Occipital lobe (tissue), 2 donors: ENCODE measurements around the gene PPP2R3B. TPM values are rescaled to one million over a fixed set of nuclear protein-coding genes. Genes with fewer than 3 reads are reported as not detected.
"Not testable (repeated sequence)": the region's sequence is repeated elsewhere in the genome, so short reads cannot be mapped to it uniquely, and the experiment has no call there.

Experiments
- DNase-seq: peaks from one replicate; lab custom pipeline; 2025; lab: John Stamatoyannopoulos, UW
- total RNA-seq: library from RNA; depleted of rRNA; stranded (reverse); fragments of >200 nt; gene quantifications from one replicate; pipeline ENCODE4 v1.2.3, GENCODE V29; 2014

The PPP2R3B gene
- 15.4 TPM for total RNA-seq

GRCh38 chrX:386768-387575 is at the start of gene PPP2R3B:
Gene PPP2R3B, minus strand, starts transcription at chrX:386907. Its CDS starts 216 bp downstream, at chrX:386691.
- no peak for DNase-seq

DNA sequence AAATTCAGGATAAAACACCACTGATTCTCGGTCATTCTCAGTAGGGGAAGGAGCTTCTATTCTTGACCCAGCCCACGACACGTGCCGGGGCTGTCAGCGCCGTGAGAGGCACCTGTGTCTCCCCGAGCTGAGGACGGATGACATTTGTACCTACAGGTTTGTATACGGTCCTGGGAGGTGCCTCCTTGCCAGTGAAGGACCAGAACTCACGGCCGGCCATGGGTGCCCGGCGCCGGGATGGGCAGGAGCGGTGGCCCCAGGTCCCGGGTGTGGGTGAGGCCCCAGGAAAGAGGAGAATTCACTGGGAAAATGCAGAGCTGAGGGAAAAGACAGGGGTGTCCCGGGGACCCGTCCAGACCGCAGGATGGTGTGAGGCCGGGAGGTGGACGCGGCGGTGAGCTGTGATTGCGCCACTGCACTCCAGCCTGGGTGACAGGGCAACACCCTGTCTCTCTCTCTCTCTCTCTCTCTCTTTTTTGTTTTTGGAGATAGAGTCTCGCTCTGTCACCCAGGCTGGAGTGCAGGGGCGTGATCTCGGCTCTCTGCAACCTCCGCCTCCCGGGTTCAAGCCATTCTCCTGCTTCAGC is 48.9 kb upstream of the PPP2R3B start:
- DNase-seq: no peak

DNA sequence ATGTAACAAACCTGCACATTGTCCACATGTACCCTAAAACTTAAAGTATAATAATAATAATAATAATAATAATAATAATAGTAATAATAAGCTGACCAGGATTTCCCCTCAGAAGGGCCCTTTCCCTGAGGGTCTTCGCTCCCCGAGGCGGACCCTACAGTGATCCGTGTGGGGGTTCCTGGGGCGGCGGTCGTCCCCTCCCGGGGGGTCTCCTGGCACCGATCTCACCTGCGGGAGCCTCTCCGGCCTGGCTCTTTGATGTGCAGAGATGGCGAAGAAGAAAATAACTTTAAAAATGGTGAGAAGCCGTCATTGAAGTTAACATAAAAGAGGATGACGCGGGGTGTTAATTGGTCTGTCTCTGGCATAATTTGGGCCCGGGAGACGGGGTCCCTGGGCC is 48.2 kb upstream of the PPP2R3B start:
- no peak for DNase-seq

DNA sequence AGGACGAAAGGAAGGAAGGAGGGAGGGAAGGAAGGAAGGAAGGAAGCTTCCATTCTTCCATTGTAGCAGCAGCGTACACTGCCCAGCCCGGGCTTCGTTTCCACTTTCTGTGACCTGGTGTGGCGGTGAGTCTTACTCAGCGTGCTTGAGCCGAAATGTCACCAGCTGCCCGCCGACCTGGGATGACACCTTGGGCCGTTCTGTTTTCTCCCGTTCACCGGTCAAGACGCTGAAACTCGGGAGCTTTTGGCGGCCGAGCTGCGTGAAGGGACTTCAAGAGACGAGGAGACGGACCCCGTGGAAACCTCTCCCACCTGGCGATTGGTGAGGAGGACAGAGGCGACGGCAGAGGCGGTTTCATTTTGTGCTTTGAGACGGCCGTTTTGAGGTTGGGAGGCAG is 47.1 kb upstream of the PPP2R3B start:
- no peak for DNase-seq

GRCh38 chrX:432666-433065 is 46.0 kb upstream of the PPP2R3B start:
- not testable (repeated sequence) for DNase-seq

GRCh38 chrX:431492-432111 is 44.9 kb upstream of the PPP2R3B start:
- no peak for DNase-seq

GRCh38 chrX:431056-431455 is 44.3 kb upstream of the PPP2R3B start:
- no peak for DNase-seq

DNA sequence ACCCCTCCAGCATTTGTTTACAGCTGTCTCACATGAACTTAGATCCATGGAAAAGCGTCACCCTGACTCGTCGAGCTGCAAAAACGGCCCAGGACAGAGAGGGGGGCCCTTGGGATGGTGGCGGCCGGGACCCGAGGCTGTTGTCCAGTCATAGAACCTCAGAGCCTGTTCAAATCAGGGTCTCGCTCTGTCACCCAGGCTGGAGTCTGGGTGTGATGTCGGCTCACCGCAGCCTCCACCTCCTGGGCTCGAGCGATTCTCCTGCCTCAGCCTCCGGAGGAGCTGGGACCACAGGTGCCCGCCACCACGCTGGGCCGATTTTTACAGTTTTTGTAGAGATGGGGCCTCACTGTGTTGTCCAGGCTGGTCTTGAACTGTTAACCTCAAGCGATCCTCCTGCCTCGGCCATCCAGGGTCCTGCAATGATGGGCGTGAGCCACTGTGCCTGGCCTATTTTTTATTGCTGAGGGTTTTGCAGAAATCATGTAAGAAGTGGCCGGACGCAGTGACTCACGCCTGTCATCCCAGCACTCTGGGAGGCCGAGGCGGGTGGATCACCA is 42.6 kb upstream of the PPP2R3B start:
- DNase-seq: no peak

GRCh38 chrX:427812-428725 is 41.4 kb upstream of the PPP2R3B start:
- DNase-seq: no peak

DNA sequence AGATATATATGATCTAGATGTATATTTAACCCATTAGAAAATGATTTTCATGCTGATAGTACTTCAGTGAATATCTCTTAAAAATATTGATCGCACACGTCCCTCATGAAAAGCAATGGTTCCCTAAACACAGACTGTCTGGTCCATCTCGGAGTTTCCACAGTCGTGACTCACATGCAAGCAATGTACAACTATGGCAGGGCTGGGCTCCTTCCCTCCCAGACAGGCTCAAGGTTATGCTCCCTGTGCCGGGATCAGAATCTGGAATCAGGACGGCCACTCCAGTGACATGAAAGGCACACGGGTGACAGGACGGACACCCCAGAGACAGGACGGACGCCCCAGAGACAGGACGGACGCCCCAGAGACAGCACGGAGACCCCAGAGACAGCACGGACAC is 40.2 kb upstream of the PPP2R3B start:
- no peak for DNase-seq

GRCh38 chrX:425056-425455 is 38.3 kb upstream of the PPP2R3B start:
- DNase-seq: no peak

DNA sequence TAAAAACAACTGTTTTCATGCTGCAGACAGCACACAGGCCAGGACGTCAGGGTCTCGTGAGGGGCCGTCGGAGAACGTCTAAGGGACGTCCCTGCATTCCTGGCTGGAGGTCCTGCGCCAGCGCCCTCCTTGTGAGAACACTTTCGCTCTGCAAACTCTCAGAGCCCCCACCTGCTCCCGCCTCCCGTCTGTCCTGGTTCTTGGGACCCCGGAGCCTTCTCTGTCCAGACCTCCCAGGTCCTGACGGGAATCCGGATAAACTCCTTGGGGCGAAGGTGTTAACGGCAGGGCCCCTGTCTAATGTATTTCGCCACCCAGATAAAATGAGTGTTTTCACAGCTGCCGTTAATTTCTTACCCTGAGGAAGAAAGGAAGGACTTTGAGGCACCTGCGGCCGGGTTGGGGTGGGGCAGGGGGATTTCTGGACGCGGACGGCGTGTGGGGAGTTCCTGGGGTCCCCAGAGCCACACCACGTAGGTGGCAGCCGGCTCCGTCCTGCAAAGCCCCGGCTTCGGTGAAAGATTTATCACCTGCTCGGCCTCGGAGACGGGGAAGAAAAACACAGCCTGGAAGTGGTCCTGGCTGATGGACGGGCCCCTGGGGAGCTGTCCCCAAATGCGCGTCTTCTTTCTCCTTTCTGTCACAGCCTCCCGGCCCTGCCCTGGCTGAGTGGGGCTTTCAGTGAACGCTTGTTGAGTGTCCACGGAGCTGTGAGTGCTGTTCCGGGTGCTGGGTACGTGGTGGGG is 35.1 kb upstream of the PPP2R3B start:
- DNase-seq: no peak

DNA sequence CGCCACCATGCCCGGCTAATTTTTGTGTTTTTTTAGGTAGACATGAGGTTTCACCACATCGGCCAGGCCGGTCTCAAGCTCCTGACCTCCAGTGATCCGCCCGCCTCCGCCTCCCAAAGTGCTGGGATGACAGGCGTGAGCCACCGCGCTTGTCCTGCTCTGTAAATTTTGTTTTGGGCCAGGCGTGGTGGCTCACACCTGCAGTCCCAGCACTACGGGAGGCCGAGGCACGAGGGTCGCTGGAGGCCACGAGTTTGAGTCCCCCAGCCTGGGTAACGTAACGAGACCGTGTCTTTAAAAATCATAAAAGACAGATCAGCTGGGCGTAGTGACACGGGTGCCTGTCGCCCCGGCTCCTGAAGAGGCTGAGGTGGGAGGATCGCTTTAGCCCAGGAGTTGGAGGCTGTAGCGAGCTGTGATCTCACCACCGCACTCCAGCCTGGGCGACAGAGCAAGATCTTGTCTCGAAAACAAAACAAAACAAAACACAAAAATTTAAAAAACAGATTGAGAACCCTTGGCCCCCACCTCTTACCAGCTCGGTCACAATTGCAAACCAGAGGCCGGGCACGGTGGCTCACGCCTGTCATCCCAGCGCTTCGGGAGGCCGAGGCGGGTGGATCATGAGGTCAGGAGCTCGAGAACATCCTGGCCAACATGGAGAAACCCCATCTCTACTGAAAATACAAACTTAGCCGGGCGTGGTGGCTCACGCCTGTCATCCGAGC is 34.0 kb upstream of the PPP2R3B start:
- DNase-seq: no peak

DNA sequence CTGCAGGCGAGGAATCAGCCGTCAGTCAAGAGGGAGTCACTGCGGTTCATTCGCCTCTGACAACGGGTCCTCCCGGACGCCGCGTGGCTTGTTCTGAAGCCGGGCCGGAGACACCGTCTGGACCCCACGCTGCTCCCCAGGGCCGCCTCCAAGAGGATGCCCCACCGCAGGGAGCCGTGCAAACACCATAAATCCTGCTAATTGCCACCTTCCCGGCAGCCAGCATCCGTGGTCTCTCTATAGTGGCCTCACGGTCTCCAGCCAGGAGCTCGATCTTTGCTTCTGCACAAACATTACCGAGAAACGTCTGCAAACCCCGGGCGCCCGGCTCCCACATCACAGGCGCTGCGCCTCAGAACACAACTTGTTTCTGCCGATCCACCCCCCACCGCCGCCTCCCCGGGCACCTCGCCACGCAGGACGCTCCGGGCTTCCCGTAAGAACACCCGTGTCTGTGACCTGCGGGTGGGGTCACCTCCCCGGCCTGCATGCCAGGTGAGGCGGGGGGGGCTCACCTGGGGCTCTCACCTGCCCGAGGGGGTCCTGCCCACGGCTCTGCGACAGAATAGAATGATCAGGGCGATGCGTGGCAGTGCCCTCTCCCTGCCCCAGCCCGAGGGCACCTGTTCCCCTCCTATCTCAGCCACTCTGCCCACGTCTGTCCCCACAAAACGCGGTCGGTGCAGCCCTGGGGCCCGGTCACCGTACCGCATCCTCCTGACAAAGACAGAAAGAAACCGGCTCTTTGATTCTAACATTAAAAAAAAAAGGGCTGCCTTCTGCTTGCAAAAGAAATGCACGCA is 32.4 kb upstream of the PPP2R3B start:
- no peak for DNase-seq

GRCh38 chrX:415498-415897 is 28.8 kb upstream of the PPP2R3B start:
- not testable (repeated sequence) for DNase-seq

GRCh38 chrX:413322-414201 is 26.9 kb upstream of the PPP2R3B start:
- DNase-seq: no peak

- no peak for DNase-seq
Measured at GRCh38 chrX:410296-410695, 23.6 kb upstream of the PPP2R3B start.

- DNase-seq: no peak
Measured at GRCh38 chrX:405149-405548, 18.4 kb upstream of the PPP2R3B start.
